ENCODE results near the gene DNAJB13. TPM values are rescaled to one million over a fixed set of nuclear protein-coding genes. Genes with fewer than 3 reads are reported as not detected.
"Not testable (repeated sequence)": the region's sequence is repeated elsewhere in the genome, so short reads cannot be mapped to it uniquely, and the experiment has no call there.

Gene DNAJB13
- 0.10 TPM in 1 of 2 replicates, not detected in the other for total RNA-seq

GRCh38 chr11:73950869-73951710 is at the start of gene DNAJB13:
Gene DNAJB13, plus strand, starts transcription at chr11:73951026. Its CDS starts 44 bp downstream, at chr11:73951070.
- intact Hi-C loops (cut with micrococcal nuclease), result no loop called here

- intact Hi-C loops (cut with micrococcal nuclease), result no loop called here
These were observed 48.5 kb upstream of the DNAJB13 start for GRCh38 chr11:73902303-73902702.

GRCh38 chr11:73907191-73907590 is 43.6 kb upstream of the DNAJB13 start:
- intact Hi-C loops (cut with micrococcal nuclease), result no loop called here

GRCh38 chr11:73912026-73912425 is 38.8 kb upstream of the DNAJB13 start:
- intact Hi-C loops (cut with micrococcal nuclease), result no loop called here

- intact Hi-C loops (cut with micrococcal nuclease), result no loop called here
These were observed 37.4 kb upstream of the DNAJB13 start for GRCh38 chr11:73913472-73913871.

- intact Hi-C loops (cut with micrococcal nuclease), result no loop called here
These were observed 36.5 kb upstream of the DNAJB13 start for GRCh38 chr11:73914284-73914683.

- intact Hi-C loops (cut with micrococcal nuclease), result no loop called here
These were observed 34.4 kb upstream of the DNAJB13 start for GRCh38 chr11:73916435-73916834.

GRCh38 chr11:73921180-73921579 is 29.6 kb upstream of the DNAJB13 start:
- intact Hi-C loops (cut with micrococcal nuclease), result no loop called here

GRCh38 chr11:73929388-73929787 is 21.4 kb upstream of the DNAJB13 start:
- intact Hi-C loops (cut with micrococcal nuclease), result no loop called here

- intact Hi-C loops (cut with micrococcal nuclease), result loop anchor here (1.0 kb wide), 2 partner anchors 306 to 580 kb away; no protein-coding TSS in a partner anchor
These were observed 19.7 kb upstream of the DNAJB13 start for GRCh38 chr11:73931039-73931645.

- intact Hi-C loops (cut with micrococcal nuclease), result loop anchor here (1.0 kb wide), 2 partner anchors 307 to 581 kb away; no protein-coding TSS in a partner anchor
These were observed 18.9 kb upstream of the DNAJB13 start for GRCh38 chr11:73931951-73932350.

- intact Hi-C loops (cut with micrococcal nuclease), result no loop called here
These were observed 18.0 kb upstream of the DNAJB13 start for GRCh38 chr11:73932781-73933180.

GRCh38 chr11:73936047-73936446 is 14.8 kb upstream of the DNAJB13 start:
- intact Hi-C loops (cut with micrococcal nuclease), result not testable (repeated sequence)

- intact Hi-C loops (cut with micrococcal nuclease), result no loop called here
These were observed 11.7 kb upstream of the DNAJB13 start for GRCh38 chr11:73939096-73939495.

- intact Hi-C loops (cut with micrococcal nuclease), result no loop called here
These were observed 9.8 kb upstream of the DNAJB13 start for GRCh38 chr11:73940801-73941570.

- intact Hi-C loops (cut with micrococcal nuclease), result no loop called here
These were observed 8.8 kb upstream of the DNAJB13 start for GRCh38 chr11:73942010-73942409.

GRCh38 chr11:73944085-73944484 is 6.7 kb upstream of the DNAJB13 start:
- intact Hi-C loops (cut with micrococcal nuclease), result no loop called here

GRCh38 chr11:73944901-73945300 is 5.9 kb upstream of the DNAJB13 start:
- intact Hi-C loops (cut with micrococcal nuclease), result no loop called here

GRCh38 chr11:73945396-73945795 is 5.4 kb upstream of the DNAJB13 start:
- intact Hi-C loops (cut with micrococcal nuclease), result no loop called here

- intact Hi-C loops (cut with micrococcal nuclease), result no loop called here
These were observed 3.9 kb upstream of the DNAJB13 start for GRCh38 chr11:73946798-73947458.

- intact Hi-C loops (cut with micrococcal nuclease), result no loop called here
These were observed 1.6 kb upstream of the DNAJB13 start for GRCh38 chr11:73949246-73949645.

All from T-helper 1 cell treated with Interleukin-12 subunit alpha and Interleukin-12 subunit beta and Interleukin-4 antibody, amounts not matched to agents 30 ng/mL and 1 ng/mL, for 36 hours (primary cell).